DND-41 (cell line): ENCODE measurements around the gene PHYHD1.

Experiments
- EZH2 ChIP-seq: IDR thresholded peaks from 3 replicates; pipeline ENCODE4 v1.6.1; 2012; ENCODE audit warnings: borderline replicate concordance, low read depth, mild to moderate bottlenecking, moderate library complexity, low read length, inconsistent platforms; ENCODE audit not compliant: severe bottlenecking
- TF ChIP-seq, protein P1 (sequence below): IDR thresholded peaks from 2 replicates; pipeline ENCODE4 v1.5.1; 2012; ENCODE audit warnings: borderline replicate concordance, low read length, moderate library complexity, mild to moderate bottlenecking; ENCODE audit not compliant: poor library complexity, severe bottlenecking; ENCODE audit errors: extremely low read depth

GRCh38 chr9:128886211-128886891, 34.4 kb upstream of the PHYHD1 start:
- TF ChIP-seq, protein P1, sequence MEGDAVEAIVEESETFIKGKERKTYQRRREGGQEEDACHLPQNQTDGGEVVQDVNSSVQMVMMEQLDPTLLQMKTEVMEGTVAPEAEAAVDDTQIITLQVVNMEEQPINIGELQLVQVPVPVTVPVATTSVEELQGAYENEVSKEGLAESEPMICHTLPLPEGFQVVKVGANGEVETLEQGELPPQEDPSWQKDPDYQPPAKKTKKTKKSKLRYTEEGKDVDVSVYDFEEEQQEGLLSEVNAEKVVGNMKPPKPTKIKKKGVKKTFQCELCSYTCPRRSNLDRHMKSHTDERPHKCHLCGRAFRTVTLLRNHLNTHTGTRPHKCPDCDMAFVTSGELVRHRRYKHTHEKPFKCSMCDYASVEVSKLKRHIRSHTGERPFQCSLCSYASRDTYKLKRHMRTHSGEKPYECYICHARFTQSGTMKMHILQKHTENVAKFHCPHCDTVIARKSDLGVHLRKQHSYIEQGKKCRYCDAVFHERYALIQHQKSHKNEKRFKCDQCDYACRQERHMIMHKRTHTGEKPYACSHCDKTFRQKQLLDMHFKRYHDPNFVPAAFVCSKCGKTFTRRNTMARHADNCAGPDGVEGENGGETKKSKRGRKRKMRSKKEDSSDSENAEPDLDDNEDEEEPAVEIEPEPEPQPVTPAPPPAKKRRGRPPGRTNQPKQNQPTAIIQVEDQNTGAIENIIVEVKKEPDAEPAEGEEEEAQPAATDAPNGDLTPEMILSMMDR = no peak
- no peak for TF ChIP-seq EZH2
